ENCODE results near the gene ANAPC13.

GRCh38 chr3:134480546-134480945 lies 5.2 kb downstream of the ANAPC13 start:
- TF ChIP-seq, protein P1, sequence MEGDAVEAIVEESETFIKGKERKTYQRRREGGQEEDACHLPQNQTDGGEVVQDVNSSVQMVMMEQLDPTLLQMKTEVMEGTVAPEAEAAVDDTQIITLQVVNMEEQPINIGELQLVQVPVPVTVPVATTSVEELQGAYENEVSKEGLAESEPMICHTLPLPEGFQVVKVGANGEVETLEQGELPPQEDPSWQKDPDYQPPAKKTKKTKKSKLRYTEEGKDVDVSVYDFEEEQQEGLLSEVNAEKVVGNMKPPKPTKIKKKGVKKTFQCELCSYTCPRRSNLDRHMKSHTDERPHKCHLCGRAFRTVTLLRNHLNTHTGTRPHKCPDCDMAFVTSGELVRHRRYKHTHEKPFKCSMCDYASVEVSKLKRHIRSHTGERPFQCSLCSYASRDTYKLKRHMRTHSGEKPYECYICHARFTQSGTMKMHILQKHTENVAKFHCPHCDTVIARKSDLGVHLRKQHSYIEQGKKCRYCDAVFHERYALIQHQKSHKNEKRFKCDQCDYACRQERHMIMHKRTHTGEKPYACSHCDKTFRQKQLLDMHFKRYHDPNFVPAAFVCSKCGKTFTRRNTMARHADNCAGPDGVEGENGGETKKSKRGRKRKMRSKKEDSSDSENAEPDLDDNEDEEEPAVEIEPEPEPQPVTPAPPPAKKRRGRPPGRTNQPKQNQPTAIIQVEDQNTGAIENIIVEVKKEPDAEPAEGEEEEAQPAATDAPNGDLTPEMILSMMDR (conservative IDR thresholded peaks at IDR 0.05; ENCODE audit: low read length): no peak
- TF ChIP-seq EZH2phosphoT487 (IDR thresholded peaks at IDR 0.05; ENCODE audit: borderline replicate concordance, low read depth, low read length): no peak
